SIG-M5 (cell line): Measurements from ENCODE around the gene COLEC12.

Experiments
- DNase-seq: peaks from one replicate; lab custom pipeline; 2025; lab: John Stamatoyannopoulos, UW

COLEC12 gene

GRCh38 chr18:500632-501405 lies at the start of gene COLEC12:
COLEC12 (minus strand) TSS chr18:500701; CDS start chr18:500514, 187 bp downstream.
- no peak for DNase-seq

DNA sequence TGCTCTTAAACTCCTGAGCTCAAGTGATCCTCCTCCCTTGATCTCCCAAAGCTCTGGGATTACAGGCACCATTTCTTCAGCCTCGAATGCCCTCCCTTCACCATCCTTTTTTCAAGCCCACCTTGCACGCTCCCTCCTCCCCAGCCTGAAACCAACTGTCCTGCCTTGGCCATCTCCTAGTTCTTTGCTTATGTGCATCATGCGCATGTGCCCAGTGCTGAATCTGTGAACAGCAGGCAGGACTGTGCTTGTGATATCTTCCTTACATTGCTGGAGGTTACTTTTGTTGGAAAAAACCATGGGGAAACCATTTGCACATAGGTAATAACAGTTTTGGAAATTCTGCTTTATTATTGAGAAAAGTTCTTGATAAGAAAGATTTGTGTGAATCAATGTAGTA lies 49.5 kb upstream of the COLEC12 start:
- no peak for DNase-seq

GRCh38 chr18:543447-544078 lies 43.1 kb upstream of the COLEC12 start:
- DNase-seq = no peak

- DNase-seq = no peak
These were observed 33.6 kb upstream of the COLEC12 start for GRCh38 chr18:533995-534601.

- DNase-seq = no peak
These were observed 32.1 kb upstream of the COLEC12 start for GRCh38 chr18:532632-533031.

- DNase-seq = no peak
These were observed 31.5 kb upstream of the COLEC12 start for GRCh38 chr18:532018-532417.

DNA sequence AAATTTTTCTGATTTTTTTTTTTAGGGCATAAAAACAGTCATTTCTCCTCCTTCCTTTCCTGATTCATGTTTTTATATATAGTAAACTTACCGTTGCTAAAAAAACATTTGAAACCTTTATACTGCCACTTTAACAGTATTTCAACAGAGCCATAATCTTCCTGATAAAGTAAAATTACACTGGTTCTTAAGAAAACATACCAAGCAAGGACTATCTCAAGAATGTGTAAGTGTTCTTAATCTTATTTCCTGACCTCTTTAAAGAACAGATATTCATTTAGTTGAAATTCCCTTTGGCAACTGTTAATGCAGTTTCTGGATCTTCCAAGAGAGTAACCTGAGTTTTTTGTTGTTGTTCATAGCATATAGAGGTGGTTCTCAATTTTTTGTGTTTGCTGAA lies 26.6 kb upstream of the COLEC12 start:
- no peak for DNase-seq

GRCh38 chr18:526681-527080 lies 26.2 kb upstream of the COLEC12 start:
- DNase-seq = no peak

GRCh38 chr18:525036-525797 lies 24.7 kb upstream of the COLEC12 start:
- DNase-seq = no peak

DNA sequence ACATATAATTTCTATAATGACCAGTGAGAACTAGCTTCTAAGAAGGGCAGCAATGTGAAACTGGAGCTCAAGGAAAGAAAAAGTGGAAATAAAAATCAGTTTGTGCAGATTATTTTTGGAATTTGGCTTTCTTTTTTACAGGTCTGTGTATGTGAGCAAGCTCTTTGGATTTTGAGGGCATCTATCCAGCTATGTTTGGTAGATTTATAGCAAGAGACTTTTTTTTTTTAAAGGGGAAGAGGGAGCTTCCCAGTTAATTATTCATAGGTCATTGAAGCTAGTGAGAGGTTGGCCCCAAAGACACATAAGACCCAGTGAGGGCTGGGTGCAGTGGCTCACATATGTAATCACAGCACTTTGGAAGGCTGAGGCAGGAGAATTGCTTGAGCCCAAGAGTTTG lies 24.0 kb upstream of the COLEC12 start:
- no peak for DNase-seq

DNA sequence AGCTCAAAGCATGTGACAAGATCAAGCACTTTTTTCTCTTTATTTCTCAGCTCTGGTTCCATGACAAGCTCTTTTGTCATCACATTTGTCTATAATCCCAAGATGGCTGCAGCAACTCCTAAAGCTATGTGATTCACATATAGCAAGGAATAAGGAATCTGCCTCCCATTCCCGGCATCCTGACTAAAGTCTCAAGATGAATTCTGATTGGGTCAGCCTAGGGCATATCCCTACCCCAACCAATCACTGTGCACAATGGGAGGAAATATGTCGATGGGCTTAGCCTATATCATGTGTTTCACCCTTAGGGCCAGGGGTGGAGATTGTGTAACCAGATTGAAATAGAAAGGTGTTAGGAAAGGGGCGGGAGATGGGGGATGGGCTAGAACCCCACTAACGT lies 23.1 kb upstream of the COLEC12 start:
- DNase-seq = no peak

DNA sequence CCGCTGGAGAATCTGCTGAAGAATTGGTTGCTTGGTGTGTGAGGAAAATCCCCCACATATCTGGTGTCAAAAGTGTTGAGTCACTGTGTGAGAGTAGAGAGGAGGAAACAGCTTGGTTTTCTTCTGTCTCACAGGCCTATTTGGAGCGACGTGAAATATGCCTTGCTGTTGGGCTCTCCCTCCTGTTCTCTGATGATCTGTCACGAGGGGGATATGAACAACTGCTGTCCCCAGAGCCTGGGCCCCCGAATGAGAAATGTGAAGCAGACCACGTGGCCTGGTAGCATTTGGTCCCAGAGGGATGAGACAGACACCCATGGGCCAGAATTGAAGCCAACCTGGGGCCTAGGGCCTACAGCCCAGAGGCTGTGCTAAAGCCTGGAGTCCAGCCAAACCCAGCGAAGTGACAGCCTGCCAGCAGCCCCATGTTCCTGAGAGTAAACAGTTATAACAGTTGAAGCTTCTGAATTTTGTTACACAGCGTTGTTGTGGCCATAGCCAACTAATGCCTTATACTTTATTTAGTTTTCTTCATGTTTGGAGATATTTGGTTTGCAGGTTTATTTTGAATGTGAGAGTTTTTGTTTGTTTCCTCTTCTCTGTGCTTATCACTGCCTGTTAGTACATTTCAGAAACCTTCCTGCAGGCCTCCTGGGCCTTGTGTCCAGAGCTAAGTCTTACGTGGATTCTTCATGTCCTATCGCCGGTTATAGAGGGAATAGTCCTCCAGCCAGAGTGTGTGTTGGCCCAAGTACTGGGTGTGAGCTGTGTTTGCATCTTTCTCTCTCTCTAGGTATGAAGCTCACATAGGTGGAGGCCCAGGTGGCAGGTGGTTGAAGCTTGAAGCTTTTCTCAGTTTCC lies 18.7 kb upstream of the COLEC12 start:
- DNase-seq = no peak

- no peak for DNase-seq
These were observed 17.6 kb upstream of the COLEC12 start for GRCh38 chr18:518081-518480.

DNA sequence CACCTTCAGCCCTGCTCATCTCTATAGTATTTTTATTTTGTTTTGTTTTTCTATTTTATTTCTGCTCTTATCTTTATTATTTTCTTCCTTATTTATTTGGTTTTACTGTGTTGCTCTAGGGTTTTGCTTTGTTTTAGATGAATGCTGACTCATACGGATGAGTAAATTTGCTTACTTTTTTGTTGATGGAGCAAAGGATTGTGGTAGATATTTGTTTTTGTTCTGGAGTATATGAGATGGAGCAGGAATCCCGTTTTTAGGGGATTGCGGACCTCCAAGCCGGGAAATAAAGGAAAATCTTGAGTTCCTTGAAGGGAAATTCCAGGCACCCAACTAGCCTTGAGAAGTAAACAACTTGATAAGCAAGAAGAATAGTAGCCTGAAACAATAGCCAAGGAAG lies 15.3 kb upstream of the COLEC12 start:
- no peak for DNase-seq

DNA sequence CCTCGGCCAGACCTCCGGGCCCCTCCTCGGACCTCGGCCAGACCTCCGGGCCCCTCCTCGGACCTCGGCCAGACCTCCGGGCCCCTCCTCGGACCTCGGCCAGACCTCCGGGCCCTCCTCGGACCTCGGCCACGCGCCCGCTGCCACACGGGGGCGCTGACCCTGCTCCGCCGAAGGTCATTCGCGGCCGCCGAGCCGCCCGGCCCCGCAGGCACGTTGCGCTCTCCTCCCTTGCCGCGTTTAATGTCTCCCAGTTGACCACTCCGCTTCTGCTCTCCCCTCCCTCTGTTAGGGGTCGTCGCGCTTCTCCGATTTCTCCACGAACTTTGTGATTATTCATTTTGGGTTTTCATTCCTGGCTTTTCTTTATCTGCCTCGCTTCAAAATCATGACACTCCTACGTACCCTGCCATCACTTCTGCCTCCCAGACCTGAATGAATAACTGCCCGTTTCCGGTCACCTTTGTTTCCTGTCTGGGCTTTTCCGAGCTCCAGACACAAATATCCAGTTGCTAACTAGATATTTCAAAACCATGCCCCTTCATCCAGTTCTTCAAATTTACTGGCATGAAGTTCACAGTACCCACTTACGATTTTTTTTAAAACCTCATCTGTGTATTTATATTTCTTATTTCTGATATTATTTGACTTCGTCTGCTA lies 14.8 kb upstream of the COLEC12 start:
- no peak for DNase-seq

GRCh38 chr18:513826-514530 lies 13.5 kb upstream of the COLEC12 start:
- DNase-seq = no peak

- DNase-seq = no peak
These were observed 12.5 kb upstream of the COLEC12 start for GRCh38 chr18:512957-513356.

- DNase-seq = no peak
These were observed 8.3 kb upstream of the COLEC12 start for GRCh38 chr18:508835-509234.

- DNase-seq = no peak
These were observed 7.1 kb upstream of the COLEC12 start for GRCh38 chr18:507636-508035.

DNA sequence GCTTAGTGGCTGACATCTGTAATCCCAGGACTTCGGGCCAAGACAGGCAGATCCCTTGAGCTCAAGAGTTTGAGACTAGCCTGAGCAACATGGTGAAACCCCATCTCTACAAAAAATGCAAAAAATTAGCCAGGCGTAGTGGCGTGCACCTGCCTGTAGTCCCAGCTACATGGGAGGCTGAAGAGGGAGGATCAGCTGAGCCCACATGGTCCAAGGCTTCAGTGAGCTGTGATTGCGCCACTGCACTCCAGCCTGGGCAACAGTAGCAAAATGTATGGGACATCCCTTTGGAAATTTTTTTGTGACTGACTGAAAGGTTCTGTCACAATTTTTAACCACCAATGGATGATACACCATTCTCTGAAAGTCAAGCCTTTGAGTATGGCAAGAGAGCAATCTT lies 6.3 kb upstream of the COLEC12 start:
- DNase-seq = no peak
